Naive thymus-derived CD4-positive, alpha-beta T cell (primary cell): ENCODE results near the gene CDHR1. TPM values are rescaled to one million over a fixed set of nuclear protein-coding genes. Genes with fewer than 3 reads are reported as not detected.
"Not testable (repeated sequence)": the region's sequence is repeated elsewhere in the genome, so short reads cannot be mapped to it uniquely, and the experiment has no call there.

Source experiments
- ATAC-seq: fragments of 150-1000 bp; cut with Tn5 transposase; 2 replicates; pipeline ENCODE4 v1.10.0; 2021; ENCODE audit warnings: mild to moderate bottlenecking, moderate library complexity
- CTCF ChIA-PET: fragments of 350-600 bp; sonication (Branson Sonifier 250); formaldehyde crosslinking; loops from one replicate; lab custom pipeline; 2021; ENCODE audit warnings: antibody characterized with exemption; lab: Charles Lee
- POLR2A ChIA-PET: fragments of 350-600 bp; sonication (Branson Sonifier 250); formaldehyde crosslinking; loops from one replicate; lab custom pipeline; 2021; ENCODE audit warnings: antibody characterized with exemption, inconsistent platforms; lab: Charles Lee
- DNase-seq, 9 donors: peaks; one replicate each; pipeline versions ENCODE4 v3.0.0 to v3.0.0-alpha.2; 2020 to 2022; ENCODE audit warnings: mixed read lengths in 1 of 9
- H3K27ac ChIP-seq: one replicate; pipeline ENCODE4 v1.7.0; 2013; ENCODE audit warnings: mild to moderate bottlenecking, low read depth, low read length, moderate library complexity
- H3K27me3 ChIP-seq, 2 donors: one replicate each; pipeline ENCODE4 v1.7.0; 2013; ENCODE audit warnings: low read length in 2 of 2, mild to moderate bottlenecking in 2 of 2, moderate library complexity in 2 of 2; ENCODE audit not compliant: control insufficient read depth in 2 of 2, insufficient read depth in 2 of 2
- H3K36me3 ChIP-seq, 3 experiments: 1 replicate in 2 of 3; 2 replicates in 1 of 3; pipeline ENCODE4 v1.7.0; 2013; ENCODE audit warnings: low read length in 3 of 3, mild to moderate bottlenecking in 3 of 3, moderate library complexity in 1 of 3; ENCODE audit not compliant: insufficient read depth in 3 of 3, control insufficient read depth in 2 of 3
- H3K4me1 ChIP-seq, 2 donors: one replicate each; pipeline ENCODE4 v1.7.0; 2013; ENCODE audit warnings: low read length in 2 of 2, mild to moderate bottlenecking in 2 of 2, moderate library complexity in 1 of 2; ENCODE audit not compliant: control insufficient read depth in 2 of 2, insufficient read depth in 2 of 2
- H3K4me3 ChIP-seq: 2 replicates; pipeline ENCODE4 v1.7.0; 2013; ENCODE audit warnings: mild to moderate bottlenecking, low read length
- H3K9me3 ChIP-seq, 3 experiments: 1 replicate in 2 of 3; 2 replicates in 1 of 3; pipeline ENCODE4 v1.7.0; 2013; ENCODE audit warnings: low read length in 3 of 3; ENCODE audit not compliant: control insufficient read depth in 2 of 3
- H3K27ac Mint-ChIP-seq, 9 donors: one replicate each; pipeline ENCODE4 v1.8.0; 2020 to 2022; ENCODE audit warnings: mixed read lengths in 9 of 9, mild to moderate bottlenecking in 8 of 9, moderate library complexity in 5 of 9, inconsistent platforms in 2 of 9
- H3K27me3 Mint-ChIP-seq, 5 donors: one replicate each; pipeline ENCODE4 v1.8.0; 2021 to 2022; ENCODE audit warnings: mixed read lengths in 5 of 5, mild to moderate bottlenecking in 1 of 5
- H3K36me3 Mint-ChIP-seq, 5 donors: one replicate each; pipeline ENCODE4 v1.8.0; 2020 to 2022; ENCODE audit warnings: mixed read lengths in 5 of 5, mild to moderate bottlenecking in 3 of 5, inconsistent platforms in 1 of 5
- H3K4me1 Mint-ChIP-seq, 7 donors: one replicate each; pipeline ENCODE4 v1.8.0; 2020 to 2022; ENCODE audit warnings: mixed read lengths in 7 of 7, mild to moderate bottlenecking in 3 of 7, inconsistent platforms in 1 of 7
- H3K4me3 Mint-ChIP-seq, 10 donors: one replicate each; pipeline ENCODE4 v1.8.0; 2020 to 2022; ENCODE audit warnings: mild to moderate bottlenecking in 10 of 10, mixed read lengths in 10 of 10, moderate library complexity in 6 of 10, inconsistent platforms in 2 of 10
- H3K9me3 Mint-ChIP-seq, 11 donors: one replicate each; pipeline ENCODE4 v1.8.0; 2020 to 2022; ENCODE audit warnings: mixed read lengths in 11 of 11, mild to moderate bottlenecking in 4 of 11, inconsistent platforms in 1 of 11, moderate library complexity in 1 of 11
- intact Hi-C, 2 donors: fragments of 100-400 bp; cut with micrococcal nuclease; formaldehyde crosslinking; loops; one replicate each; pipeline ENCODE4 v1.15.1; 2023
- polyA plus RNA-seq, 2 donors: library from polyadenylated mRNA; unstranded; fragments of 300-500 nt; fragmentation: Illumina TruSeq; gene quantifications; one replicate each; pipeline ENCODE4 v1.2.3, GENCODE V29; 2021
- total RNA-seq, 6 experiments: library from RNA in 5 of 6; stranded (reverse) in 5 of 6; gene quantifications; 1 replicate in 5 of 6; 2 replicates in 1 of 6; pipeline ENCODE4 v1.2.3 and lab custom pipeline; 2021 to 2026

Gene CDHR1
- total RNA-seq: 1 to 10 TPM in 1 of 5 experiments, under 1 TPM in 3, not detected in 1; 0.15 to 1.6 (median 0.43) TPM
- polyA plus RNA-seq: under 1 TPM in 1 of 2 donors, not detected in 1; 0.16 TPM
- not detected for total RNA-seq (lab: John Stamatoyannopoulos, UW)

- POLR2A ChIA-PET: interaction anchor here (0.6 kb wide), 1 partner anchor 9 kb away, joined by 3 read pairs; no protein-coding TSS in a partner anchor
- Mint-ChIP-seq H3K4me3 (peak within 1 kb of the TSS; percentile 47 to 75 (median 65)), H3K4me1 (peaks cover 12 to 28% (median 16%) of the 10 kb centered on the region in 7 donors), H3K27ac (peak within 1 kb of the TSS in 1 of 9 donors; percentile 28), H3K27me3 (peaks cover 0 to 59% (median 22%) of the 10 kb centered on the region in 5 donors), H3K9me3 (no peaks in the 10 kb centered on the region), H3K36me3 (no peaks in the 10 kb centered on the region)
- Histone ChIP-seq H3K27ac (no peak within 1 kb of the TSS), H3K4me1 (peaks cover 18 to 24% of the 10 kb centered on the region in 2 donors), H3K36me3 (no peaks in the 10 kb centered on the region), H3K4me3 (peak within 1 kb of the TSS; percentile 52), H3K27me3 (peaks cover 0 to 3% of the 10 kb centered on the region in 2 donors), H3K9me3 (no peaks in the 10 kb centered on the region)
- ATAC-seq: peak; percentile 79
- intact Hi-C loops: loop anchor here in 1 of 2 donors (1.0 to 5.0 kb wide), 2 partner anchors 17 to 47 kb away; no protein-coding TSS in a partner anchor
- CTCF ChIA-PET: interaction anchor here (0.6 to 1.7 kb wide), 2 partner anchors 46 to 344 kb away, joined by 3 to 5 read pairs; no protein-coding TSS in a partner anchor
- peak in 7 of 9 donors; percentile 12 to 49 (median 37) for DNase-seq
Observed at GRCh38 chr10:84194424-84195043, at the start of gene CDHR1. Gene CDHR1, plus strand, starts transcription at chr10:84194537. Its CDS starts 224 bp downstream, at chr10:84194761.

DNA sequence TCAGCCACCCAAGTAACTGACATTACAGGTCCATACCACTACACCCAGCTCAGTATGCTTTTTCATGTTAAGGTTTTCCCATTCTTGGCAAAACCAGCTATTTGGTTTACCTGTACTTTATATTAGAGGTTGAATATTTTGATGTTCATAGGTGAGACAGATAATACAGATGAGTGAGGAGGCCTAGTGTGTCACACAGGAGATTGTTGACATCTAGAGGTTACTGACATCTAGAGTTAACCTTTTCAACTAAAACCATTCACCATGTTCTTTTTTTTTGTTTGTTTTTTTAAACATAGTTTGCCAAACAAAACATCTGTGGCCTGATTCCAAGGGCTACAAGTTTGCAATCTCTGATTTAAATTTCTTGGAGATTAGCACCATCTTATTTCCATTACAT lies 47.0 kb upstream of the CDHR1 start:
- H3K9me3 Mint-ChIP-seq: no peaks in the 10 kb centered on the region
- intact Hi-C loops: loop anchor here in 1 of 2 donors (5.0 kb wide), 2 partner anchors 45 to 390 kb away; partner anchors contain the start of gene CDHR1
- Histone ChIP-seq H3K27ac (peak overlapping the region; percentile 40), H3K4me3 (no peak overlapping the region), H3K36me3 (peaks cover 47 to 84% (median 57%) of the 10 kb centered on the region in 3 experiments), H3K9me3 (no peaks in the 10 kb centered on the region), H3K27me3 (no peaks in the 10 kb centered on the region), H3K4me1 (no peaks in the 10 kb centered on the region)
- H3K27ac Mint-ChIP-seq: peak overlapping the region in 4 of 9 donors; percentile 2 to 63 (median 52)
- peaks cover 0 to 36% (median 26%) of the 10 kb centered on the region in 7 donors for H3K4me1 Mint-ChIP-seq
- no peaks in the 10 kb centered on the region for H3K27me3 Mint-ChIP-seq
- CTCF ChIA-PET: interaction anchor here (0.7 to 3.7 kb wide), 13 partner anchors 8 to 389 kb away, joined by 3 to 51 read pairs (median 4); partner anchors contain the start of gene GHITM
- peaks cover 8 to 49% (median 30%) of the 10 kb centered on the region in 5 donors for H3K36me3 Mint-ChIP-seq
- no peak overlapping the region for H3K4me3 Mint-ChIP-seq
- DNase-seq (no peak), ATAC-seq (no peak)
- POLR2A ChIA-PET: interaction anchor here (0.6 to 2.6 kb wide), 3 partner anchors 8 to 30 kb away, joined by 3 to 14 read pairs (median 4); partner anchors contain the start of gene GHITM

GRCh38 chr10:84148006-84148597 lies 46.2 kb upstream of the CDHR1 start:
- DNase-seq (peak in 7 of 9 donors; percentile 19 to 50 (median 38)), ATAC-seq (peak; percentile 91)
- H3K4me3 Mint-ChIP-seq, H3K4me1 ChIP-seq, H3K27me3 ChIP-seq, H3K27me3 Mint-ChIP-seq, H3K4me3 ChIP-seq, H3K9me3 ChIP-seq, H3K9me3 Mint-ChIP-seq, H3K27ac ChIP-seq: not testable (repeated sequence)
- peaks cover 47 to 78% (median 55%) of the 10 kb centered on the region in 3 experiments for H3K36me3 ChIP-seq
- ChIA-PET POLR2A (interaction anchor here (0.7 to 2.6 kb wide), 2 partner anchors 9 to 29 kb away, joined by 4 to 14 read pairs; partner anchors contain the start of gene GHITM), CTCF (interaction anchor here (0.6 to 3.7 kb wide), 15 partner anchors 9 to 389 kb away, joined by 3 to 51 read pairs (median 3); partner anchors contain the start of genes CDHR1 and GHITM)
- peaks cover 0 to 31% (median 22%) of the 10 kb centered on the region in 7 donors for H3K4me1 Mint-ChIP-seq
- intact Hi-C loops: loop anchor here (1.0 to 5.0 kb wide), 6 partner anchors 9 to 389 kb away; partner anchors contain the start of genes GHITM (in 2 of the 2) and CDHR1 (in 1 of the 2)
- H3K36me3 Mint-ChIP-seq: peaks cover 12 to 51% (median 30%) of the 10 kb centered on the region in 5 donors
- peak overlapping the region in 1 of 9 donors; percentile 52 for H3K27ac Mint-ChIP-seq

GRCh38 chr10:84149854-84150253 lies 44.5 kb upstream of the CDHR1 start:
- DNase-seq (no peak), ATAC-seq (no peak)
- Histone ChIP-seq H3K27me3 (no peaks in the 10 kb centered on the region), H3K4me1 (no peaks in the 10 kb centered on the region), H3K9me3 (no peaks in the 10 kb centered on the region), H3K36me3 (peaks cover 35 to 68% (median 50%) of the 10 kb centered on the region in 3 experiments), H3K27ac (no peak overlapping the region), H3K4me3 (no peak overlapping the region)
- Mint-ChIP-seq H3K4me3 (no peak overlapping the region), H3K27ac (peak overlapping the region in 4 of 9 donors; percentile 41 to 76 (median 44)), H3K4me1 (peaks cover 0 to 24% (median 13%) of the 10 kb centered on the region in 7 donors), H3K9me3 (no peaks in the 10 kb centered on the region), H3K36me3 (peaks cover 12 to 47% (median 26%) of the 10 kb centered on the region in 5 donors), H3K27me3 (no peaks in the 10 kb centered on the region)
- POLR2A ChIA-PET: interaction anchor here (0.7 kb wide), 1 partner anchor 11 kb away, joined by 4 read pairs; the partner anchor contains the start of gene GHITM
- CTCF ChIA-PET: interaction anchor here (0.6 to 3.7 kb wide), 6 partner anchors 12 to 387 kb away, joined by 3 to 51 read pairs (median 3); no protein-coding TSS in a partner anchor
- intact Hi-C loops: loop anchor here (2.0 to 5.0 kb wide), 3 partner anchors 42 to 387 kb away; partner anchors contain the start of gene CDHR1 (in 1 of the 2)

DNA sequence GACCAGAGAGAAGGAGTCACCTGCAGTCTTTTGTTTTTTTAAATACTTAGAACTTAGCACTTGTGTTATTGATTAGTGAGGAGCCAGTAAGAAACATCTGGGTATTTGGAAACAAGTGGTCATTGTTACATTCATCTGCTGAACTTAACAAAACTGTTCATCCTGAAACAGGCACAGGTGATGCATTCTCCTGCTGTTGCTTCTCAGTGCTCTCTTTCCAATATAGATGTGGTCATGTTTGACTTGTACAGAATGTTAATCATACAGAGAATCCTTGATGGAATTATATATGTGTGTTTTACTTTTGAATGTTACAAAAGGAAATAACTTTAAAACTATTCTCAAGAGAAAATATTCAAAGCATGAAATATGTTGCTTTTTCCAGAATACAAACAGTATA lies 41.6 kb upstream of the CDHR1 start:
- CTCF ChIA-PET: no interaction called here
- Mint-ChIP-seq H3K27me3 (no peaks in the 10 kb centered on the region), H3K4me1 (peaks cover 0 to 15% (median 11%) of the 10 kb centered on the region in 7 donors), H3K9me3 (no peaks in the 10 kb centered on the region), H3K27ac (peak overlapping the region in 2 of 9 donors; percentile 48 to 54), H3K4me3 (no peak overlapping the region), H3K36me3 (peaks cover 7 to 40% (median 10%) of the 10 kb centered on the region in 5 donors)
- ATAC-seq: no peak
- Histone ChIP-seq H3K36me3 (peaks cover 29 to 50% (median 34%) of the 10 kb centered on the region in 3 experiments), H3K9me3 (no peaks in the 10 kb centered on the region), H3K4me3 (no peak overlapping the region), H3K27me3 (no peaks in the 10 kb centered on the region), H3K27ac (no peak overlapping the region), H3K4me1 (no peaks in the 10 kb centered on the region)
- POLR2A ChIA-PET: no interaction called here
- no peak for DNase-seq
- intact Hi-C loops: no loop called here

DNA sequence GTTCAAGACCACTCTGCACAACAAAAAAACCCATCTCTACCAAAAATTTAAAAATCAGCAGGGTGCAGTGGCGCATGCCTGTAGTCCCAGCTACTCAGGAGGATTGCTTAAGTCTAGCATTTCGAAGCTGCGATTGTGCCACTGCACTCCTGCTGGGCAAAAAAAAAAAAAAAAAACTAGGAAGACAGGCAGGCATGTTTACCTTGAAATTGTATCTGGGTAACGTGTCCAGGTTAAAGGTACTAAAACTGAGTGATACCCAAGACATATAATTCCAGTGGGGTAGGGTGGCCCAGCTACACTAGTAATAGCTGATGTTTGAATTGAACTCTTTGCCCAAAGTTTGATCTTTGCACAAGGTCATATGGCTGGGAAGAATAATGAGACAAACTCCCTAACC lies 38.8 kb upstream of the CDHR1 start:
- peaks cover 14 to 30% (median 16%) of the 10 kb centered on the region in 3 experiments for H3K36me3 ChIP-seq
- Mint-ChIP-seq H3K27ac (peak overlapping the region in 1 of 9 donors; percentile 32), H3K27me3 (peaks cover 0 to 3% (median 0%) of the 10 kb centered on the region in 5 donors), H3K4me3 (no peak overlapping the region), H3K9me3 (no peaks in the 10 kb centered on the region), H3K4me1 (peaks cover 4 to 22% (median 13%) of the 10 kb centered on the region in 7 donors), H3K36me3 (peaks cover 0 to 24% (median 8%) of the 10 kb centered on the region in 5 donors)
- ATAC-seq (no peak), DNase-seq (no peak)
- CTCF ChIA-PET: no interaction called here
- no peaks in the 10 kb centered on the region for H3K27me3 ChIP-seq
- H3K9me3 ChIP-seq: no peaks in the 10 kb centered on the region
- no peak overlapping the region for H3K4me3 ChIP-seq
- H3K4me1 ChIP-seq: no peaks in the 10 kb centered on the region
- intact Hi-C loops: no loop called here
- POLR2A ChIA-PET: no interaction called here
- H3K27ac ChIP-seq: no peak overlapping the region
